Measurements from ENCODE around the gene VRK1. TPM values are rescaled to one million over a fixed set of nuclear protein-coding genes. Genes with fewer than 3 reads are reported as not detected.

Gene VRK1
- polyA plus RNA-seq, 1 experiment, result 3.7 TPM

DNA sequence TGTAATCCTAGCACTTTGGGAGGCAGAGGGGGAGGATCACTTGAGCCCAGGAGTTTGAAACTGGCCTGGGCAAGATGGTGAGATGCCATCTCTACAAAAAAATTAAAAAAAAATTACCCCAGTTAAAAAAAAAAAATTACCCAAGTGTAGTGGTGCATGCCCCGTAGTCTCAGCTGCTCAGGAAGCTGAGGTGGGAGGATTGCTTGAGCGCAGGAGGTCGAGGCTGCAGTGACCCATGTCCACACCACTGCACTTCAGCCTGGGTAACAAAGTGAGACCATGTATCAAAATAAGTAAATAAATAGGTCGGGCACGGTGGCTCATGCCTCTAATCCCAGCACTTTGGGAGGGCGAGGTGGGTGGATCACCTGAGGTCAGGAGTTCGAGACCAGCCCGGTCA, 128.8 kb downstream of the VRK1 start:
- no peak overlapping the region for H3K4me3 ChIP-seq (ENCODE audit: low read depth, low read length)
- CTCF ChIA-PET, result no interaction called here
- TF ChIP-seq, protein P1, sequence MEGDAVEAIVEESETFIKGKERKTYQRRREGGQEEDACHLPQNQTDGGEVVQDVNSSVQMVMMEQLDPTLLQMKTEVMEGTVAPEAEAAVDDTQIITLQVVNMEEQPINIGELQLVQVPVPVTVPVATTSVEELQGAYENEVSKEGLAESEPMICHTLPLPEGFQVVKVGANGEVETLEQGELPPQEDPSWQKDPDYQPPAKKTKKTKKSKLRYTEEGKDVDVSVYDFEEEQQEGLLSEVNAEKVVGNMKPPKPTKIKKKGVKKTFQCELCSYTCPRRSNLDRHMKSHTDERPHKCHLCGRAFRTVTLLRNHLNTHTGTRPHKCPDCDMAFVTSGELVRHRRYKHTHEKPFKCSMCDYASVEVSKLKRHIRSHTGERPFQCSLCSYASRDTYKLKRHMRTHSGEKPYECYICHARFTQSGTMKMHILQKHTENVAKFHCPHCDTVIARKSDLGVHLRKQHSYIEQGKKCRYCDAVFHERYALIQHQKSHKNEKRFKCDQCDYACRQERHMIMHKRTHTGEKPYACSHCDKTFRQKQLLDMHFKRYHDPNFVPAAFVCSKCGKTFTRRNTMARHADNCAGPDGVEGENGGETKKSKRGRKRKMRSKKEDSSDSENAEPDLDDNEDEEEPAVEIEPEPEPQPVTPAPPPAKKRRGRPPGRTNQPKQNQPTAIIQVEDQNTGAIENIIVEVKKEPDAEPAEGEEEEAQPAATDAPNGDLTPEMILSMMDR (IDR thresholded peaks at IDR 0.05; ENCODE audit: insufficient read depth, low read depth, low read length), result no peak
- DNase-seq (ENCODE audit: low read depth), result no peak
- H3K27me3 ChIP-seq (ENCODE audit: control insufficient read depth, insufficient read depth, low read length), result no peaks in the 10 kb centered on the region
- POLR2A ChIA-PET, result no interaction called here
- H3K36me3 ChIP-seq (ENCODE audit: control insufficient read depth, insufficient read depth, low read length), result no peaks in the 10 kb centered on the region

DNA sequence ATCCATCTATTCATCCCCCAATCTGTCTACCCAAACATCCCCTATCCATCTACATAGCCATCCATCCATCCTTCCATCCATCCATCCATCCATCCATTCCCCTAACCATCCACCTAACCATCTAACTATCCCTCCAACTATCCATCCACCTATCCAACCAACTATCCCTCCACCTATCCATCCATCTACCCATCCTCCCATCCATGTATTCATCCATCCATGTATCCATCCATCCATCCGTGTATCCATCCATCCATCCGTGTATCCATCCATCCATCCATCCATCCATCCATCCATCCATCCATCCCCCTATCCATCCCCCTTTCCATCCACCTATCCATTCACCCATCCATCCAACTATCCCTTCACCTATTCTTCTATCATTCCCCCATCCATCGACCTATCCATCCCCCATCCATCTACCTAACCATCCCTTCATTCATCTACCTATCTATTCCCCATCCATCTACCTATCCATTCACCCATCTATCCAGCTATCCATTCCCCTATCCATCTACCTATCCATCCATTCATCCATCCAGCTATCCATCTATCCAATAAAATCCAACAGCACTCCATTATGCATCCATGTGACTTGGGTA, 131.7 kb downstream of the VRK1 start:
- no peaks in the 10 kb centered on the region for H3K36me3 ChIP-seq (ENCODE audit: control insufficient read depth, insufficient read depth, low read length)
- POLR2A ChIA-PET, result no interaction called here
- H3K4me3 ChIP-seq (ENCODE audit: low read depth, low read length), result no peak overlapping the region
- DNase-seq (ENCODE audit: low read depth), result no peak
- TF ChIP-seq, protein P1 (IDR thresholded peaks at IDR 0.05; ENCODE audit: insufficient read depth, low read depth, low read length), result no peak
- no peaks in the 10 kb centered on the region for H3K27me3 ChIP-seq (ENCODE audit: control insufficient read depth, insufficient read depth, low read length)
- CTCF ChIA-PET, result interaction anchor here (0.7 kb wide), 1 partner anchor 124 kb away, joined by 3 read pairs; no protein-coding TSS in a partner anchor

DNA sequence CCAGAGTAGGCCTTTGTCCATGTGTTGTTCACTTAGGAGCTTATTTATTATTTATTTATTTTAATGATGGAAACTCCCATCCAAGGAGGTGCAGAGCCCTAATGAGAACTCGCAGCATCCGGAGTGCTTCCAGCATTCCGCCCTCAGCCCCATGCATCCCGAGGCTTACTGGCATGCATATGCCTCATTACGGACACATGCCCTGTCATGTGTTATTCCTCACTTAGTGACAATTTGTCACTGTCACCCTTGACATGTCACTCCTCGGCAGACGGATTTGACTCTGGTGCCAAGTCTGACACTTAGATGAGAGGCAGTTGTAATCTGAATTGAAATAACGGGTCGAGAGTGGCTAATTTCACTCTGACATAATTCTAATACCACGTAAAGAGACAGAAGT, 132.8 kb downstream of the VRK1 start:
- ChIA-PET POLR2A (no interaction called here), CTCF (no interaction called here)
- no peak overlapping the region for H3K4me3 ChIP-seq (ENCODE audit: low read depth, low read length)
- DNase-seq (ENCODE audit: low read depth), result no peak
- H3K36me3 ChIP-seq (ENCODE audit: control insufficient read depth, insufficient read depth, low read length), result no peaks in the 10 kb centered on the region
- no peaks in the 10 kb centered on the region for H3K27me3 ChIP-seq (ENCODE audit: control insufficient read depth, insufficient read depth, low read length)
- TF ChIP-seq, protein P1 (IDR thresholded peaks at IDR 0.05; ENCODE audit: insufficient read depth, low read depth, low read length), result no peak

DNA sequence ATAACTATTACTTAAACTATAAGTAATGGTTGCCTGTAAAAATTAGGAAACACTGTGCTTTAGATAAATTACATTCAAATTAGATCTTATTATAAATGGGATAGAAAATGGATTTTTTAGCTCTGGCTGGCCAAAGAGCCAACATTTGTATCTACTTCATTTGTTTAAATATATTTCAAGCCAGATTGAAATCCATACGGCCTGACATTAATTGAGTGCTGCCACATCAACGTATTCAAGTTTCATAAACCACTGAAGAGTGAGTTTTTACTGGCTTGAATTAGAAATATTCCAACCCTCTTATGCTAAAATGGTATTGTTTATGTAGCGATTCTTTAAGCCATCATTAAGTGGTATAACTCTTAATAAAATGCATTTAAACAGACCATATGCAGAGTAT, 133.3 kb downstream of the VRK1 start:
- TF ChIP-seq, protein P1 (IDR thresholded peaks at IDR 0.05; ENCODE audit: insufficient read depth, low read depth, low read length), result no peak
- Histone ChIP-seq H3K4me3 (ENCODE audit: low read depth, low read length) (no peak overlapping the region), H3K36me3 (ENCODE audit: control insufficient read depth, insufficient read depth, low read length) (no peaks in the 10 kb centered on the region), H3K27me3 (ENCODE audit: control insufficient read depth, insufficient read depth, low read length) (no peaks in the 10 kb centered on the region)
- CTCF ChIA-PET, result no interaction called here
- POLR2A ChIA-PET, result no interaction called here
- DNase-seq (ENCODE audit: low read depth), result no peak

All from BJ (cell line).